GM18517 (cell line): Measurements from ENCODE around the gene LIN9.
A peak's percentile ranks its signal among the peaks of the same experiment; 100 is the strongest.

Source experiments
- ATAC-seq: cut with Tn5 transposase; IDR thresholded peaks from one replicate; pipeline ENCODE4 v1.9.1; 2021; ENCODE audit warnings: mild to moderate bottlenecking, moderate library complexity; ENCODE audit not compliant: unreplicated experiment

Gene LIN9

GRCh38 chr1:226322986-226323385, 14.0 kb upstream of the LIN9 start:
- no peak for ATAC-seq

- ATAC-seq = no peak
These were observed 12.0 kb upstream of the LIN9 start for GRCh38 chr1:226320930-226321329.

GRCh38 chr1:226318471-226318870, 9.5 kb upstream of the LIN9 start:
- no peak for ATAC-seq

GRCh38 chr1:226314055-226314454, 5.1 kb upstream of the LIN9 start:
- ATAC-seq = no peak

- ATAC-seq = no peak
These were observed 3.1 kb upstream of the LIN9 start for GRCh38 chr1:226312065-226312464.

GRCh38 chr1:226311376-226311775, 2.4 kb upstream of the LIN9 start:
- ATAC-seq = no peak

- ATAC-seq = no peak
These were observed 1.8 kb upstream of the LIN9 start for GRCh38 chr1:226310637-226311195.

GRCh38 chr1:226310245-226310540, 1.2 kb upstream of the LIN9 start:
- ATAC-seq = no peak

- ATAC-seq = peak; percentile 26
These were observed 657 bp upstream of the LIN9 start for GRCh38 chr1:226309398-226310244.

GRCh38 chr1:226308166-226308722, 720 bp downstream of the LIN9 start:
- peak; percentile 4 for ATAC-seq

GRCh38 chr1:226306425-226306824, 2.5 kb downstream of the LIN9 start:
- ATAC-seq = no peak

GRCh38 chr1:226305184-226305583, 3.8 kb downstream of the LIN9 start:
- ATAC-seq = no peak

GRCh38 chr1:226304291-226304955, 4.5 kb downstream of the LIN9 start:
- ATAC-seq = no peak

GRCh38 chr1:226302731-226303130, 6.2 kb downstream of the LIN9 start:
- ATAC-seq = peak; percentile 53

- no peak for ATAC-seq
These were observed 12.1 kb downstream of the LIN9 start for GRCh38 chr1:226296911-226297310.

GRCh38 chr1:226293553-226293920, 15.4 kb downstream of the LIN9 start:
- ATAC-seq = no peak

- no peak for ATAC-seq
These were observed 16.0 kb downstream of the LIN9 start for GRCh38 chr1:226292874-226293552.

- no peak for ATAC-seq
These were observed 21.4 kb downstream of the LIN9 start for GRCh38 chr1:226287587-226287986.

- ATAC-seq = no peak
These were observed 27.9 kb downstream of the LIN9 start for GRCh38 chr1:226281058-226281457.

GRCh38 chr1:226279498-226279897, 29.5 kb downstream of the LIN9 start:
- no peak for ATAC-seq

GRCh38 chr1:226277897-226278296, 31.1 kb downstream of the LIN9 start:
- no peak for ATAC-seq
